AG09309 (cell line): ENCODE results near the gene RAX2.

Source experiments
- DNase-seq: peaks from one replicate; pipeline ENCODE4 v3.0.0-alpha.2; 2010; ENCODE audit warnings: low read depth
- H3K4me3 ChIP-seq: 2 replicates; pipeline ENCODE4 v1.5.1; 2011; ENCODE audit warnings: mild to moderate bottlenecking, low read depth, low read length, moderate library complexity; ENCODE audit not compliant: control insufficient read depth
- CTCF ChIP-seq: IDR thresholded peaks from 2 replicates; pipeline ENCODE4 v1.5.1; 2011; ENCODE audit warnings: mild to moderate bottlenecking, low read depth, low read length, inconsistent platforms; ENCODE audit not compliant: insufficient read depth, control insufficient read depth; ENCODE audit errors: missing control alignments

The RAX2 gene

GRCh38 chr19:3773814-3774515, 1.9 kb upstream of the RAX2 start:
- TF ChIP-seq CTCF, result no peak
- no peak overlapping the region for H3K4me3 ChIP-seq
- DNase-seq, result no peak

GRCh38 chr19:3771000-3771905, 775 bp downstream of the RAX2 start:
- no peak for TF ChIP-seq CTCF
- no peak for DNase-seq
- H3K4me3 ChIP-seq, result no peak overlapping the region

GRCh38 chr19:3770136-3770999, 1.7 kb downstream of the RAX2 start:
- TF ChIP-seq CTCF, result no peak
- no peak overlapping the region for H3K4me3 ChIP-seq
- no peak for DNase-seq

GRCh38 chr19:3769494-3769893, 2.5 kb downstream of the RAX2 start:
- no peak for TF ChIP-seq CTCF
- no peak overlapping the region for H3K4me3 ChIP-seq
- no peak for DNase-seq

GRCh38 chr19:3768748-3769099, 3.3 kb downstream of the RAX2 start:
- DNase-seq, result no peak
- no peak for TF ChIP-seq CTCF
- H3K4me3 ChIP-seq, result no peak overlapping the region

GRCh38 chr19:3768015-3768747, 3.8 kb downstream of the RAX2 start:
- DNase-seq, result no peak
- H3K4me3 ChIP-seq, result no peak overlapping the region
- no peak for TF ChIP-seq CTCF
